NT2/D1 (cell line): ENCODE measurements around the gene CCDC66.
"Not testable (repeated sequence)": the region's sequence is repeated elsewhere in the genome, so short reads cannot be mapped to it uniquely, and the experiment has no call there.

Experiments
- DNase-seq: peaks from one replicate; pipeline ENCODE4 v3.0.0-alpha.2; 2011; ENCODE audit warnings: low read depth, low spot score
- H3K27me3 ChIP-seq: 2 replicates; pipeline ENCODE4 v1.6.0; 2011; ENCODE audit warnings: mild to moderate bottlenecking; ENCODE audit not compliant: insufficient read length, insufficient read depth
- H3K36me3 ChIP-seq: 2 replicates; pipeline ENCODE4 v1.6.1; 2011; ENCODE audit warnings: mild to moderate bottlenecking, low read length, mixed read lengths; ENCODE audit not compliant: insufficient read depth, insufficient read length
- H3K4me1 ChIP-seq: 2 replicates; pipeline ENCODE4 v1.5.1; 2011; ENCODE audit not compliant: insufficient read depth, insufficient read length
- H3K4me3 ChIP-seq: 2 replicates; pipeline ENCODE4 v1.5.1; 2011; ENCODE audit warnings: low read depth; ENCODE audit not compliant: insufficient read length
- H3K9ac ChIP-seq: 2 replicates; pipeline ENCODE4 v1.6.0; 2011; ENCODE audit warnings: low read depth; ENCODE audit not compliant: insufficient read length
- H3K9me3 ChIP-seq: 2 replicates; pipeline ENCODE4 v1.5.1; 2011; ENCODE audit warnings: mild to moderate bottlenecking, low read length; ENCODE audit not compliant: insufficient read depth
- SUZ12 ChIP-seq: IDR thresholded peaks from 2 replicates; pipeline ENCODE4 v1.6.1; 2011; ENCODE audit not compliant: insufficient read length, insufficient read depth; ENCODE audit errors: extremely low read depth
- YY1 ChIP-seq: IDR thresholded peaks from 2 replicates; pipeline ENCODE4 v1.6.1; 2011; ENCODE audit not compliant: insufficient read length, insufficient read depth
- ZNF274 ChIP-seq: IDR thresholded peaks from 2 replicates; pipeline ENCODE4 v1.6.1; 2011; ENCODE audit warnings: mild to moderate bottlenecking, low read depth, low read length

The CCDC66 gene

GRCh38 chr3:56573501-56573900 lies 16.5 kb downstream of the CCDC66 start:
- Histone ChIP-seq H3K4me1 (no peaks in the 10 kb centered on the region), H3K27me3 (no peaks in the 10 kb centered on the region), H3K9me3 (no peaks in the 10 kb centered on the region), H3K4me3 (no peak overlapping the region), H3K36me3 (peaks cover 59% of the 10 kb centered on the region), H3K9ac (no peak overlapping the region)
- no peak for DNase-seq
- TF ChIP-seq YY1, result no peak

DNA sequence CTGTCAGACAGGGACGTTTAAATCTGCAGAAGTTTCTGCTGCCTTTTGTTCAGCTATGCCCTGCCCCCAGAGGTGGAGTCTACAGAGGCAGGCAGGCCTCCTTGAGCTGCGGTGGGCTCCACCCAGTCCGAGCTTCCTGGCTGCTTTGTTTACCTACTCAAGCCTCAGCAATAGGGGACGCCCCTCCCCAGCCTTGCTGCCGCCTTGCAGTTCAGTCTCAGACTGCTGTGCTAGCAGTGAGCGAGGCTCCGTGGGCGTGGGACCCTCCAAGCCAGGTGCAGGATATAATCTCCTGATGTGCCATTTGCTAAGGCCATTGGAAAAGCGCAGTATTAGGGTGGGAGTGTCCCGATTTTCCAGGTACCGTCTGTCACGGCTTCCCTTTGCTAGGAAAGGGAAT lies 25.0 kb downstream of the CCDC66 start:
- H3K9me3 ChIP-seq, result peaks cover 37% of the 10 kb centered on the region
- not testable (repeated sequence) for H3K4me3 ChIP-seq, H3K36me3 ChIP-seq, H3K4me1 ChIP-seq, H3K27me3 ChIP-seq, DNase-seq, H3K9ac ChIP-seq

- not testable (repeated sequence) for DNase-seq, H3K4me3 ChIP-seq, H3K9ac ChIP-seq, H3K27me3 ChIP-seq, H3K4me1 ChIP-seq
- H3K9me3 ChIP-seq, result peaks cover 37% of the 10 kb centered on the region
- peaks cover 16% of the 10 kb centered on the region for H3K36me3 ChIP-seq
Observed at GRCh38 chr3:56584275-56584674, 27.3 kb downstream of the CCDC66 start.

DNA sequence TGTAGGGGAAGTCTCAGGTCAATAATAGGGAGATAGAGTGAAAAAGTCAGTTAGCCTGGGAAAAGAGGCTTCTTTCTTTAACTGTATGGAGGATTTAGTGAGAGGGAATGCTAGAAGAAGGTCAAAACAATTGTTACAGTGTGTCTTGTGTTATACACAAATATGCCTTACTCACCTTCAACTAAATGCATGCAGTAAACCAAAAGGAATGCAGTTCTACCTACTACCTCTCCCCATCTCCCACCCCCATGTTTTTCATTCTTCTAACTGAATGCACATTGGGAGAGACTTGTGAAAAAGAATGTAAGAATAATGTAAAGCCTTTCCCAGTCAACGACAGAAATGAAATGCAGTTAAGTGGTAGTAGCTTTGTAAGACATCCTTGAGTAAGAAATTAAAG lies 33.8 kb downstream of the CCDC66 start:
- DNase-seq, result peak; percentile 11
- Histone ChIP-seq H3K4me3 (no peak overlapping the region), H3K4me1 (no peaks in the 10 kb centered on the region), H3K27me3 (no peaks in the 10 kb centered on the region), H3K9me3 (peaks cover 2% of the 10 kb centered on the region; the same call in 1 of the 2 replicates), H3K36me3 (peaks cover 36% of the 10 kb centered on the region), H3K9ac (no peak overlapping the region)
- TF ChIP-seq ZNF274 (no peak), YY1 (no peak), SUZ12 (no peak)

DNA sequence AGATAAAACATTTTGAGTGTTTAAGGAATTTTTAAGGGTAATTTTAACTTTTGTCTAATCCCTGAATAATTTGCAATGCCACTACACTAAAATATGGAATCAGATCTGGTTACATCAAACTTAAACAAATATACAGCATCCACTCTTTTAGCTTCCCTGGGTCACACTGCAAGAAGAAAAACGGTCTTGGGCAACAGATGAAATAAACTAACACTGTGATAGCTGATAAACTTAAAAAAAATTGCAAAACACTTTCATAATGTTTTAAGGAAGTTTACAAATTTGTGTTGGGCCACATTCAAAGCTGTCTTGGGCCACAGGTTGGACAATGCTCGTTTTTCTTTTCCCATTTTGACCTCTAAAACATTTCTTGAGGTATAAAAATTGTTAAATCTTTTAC lies 34.3 kb downstream of the CCDC66 start:
- no peaks in the 10 kb centered on the region for H3K27me3 ChIP-seq
- no peaks in the 10 kb centered on the region for H3K4me1 ChIP-seq
- no peak overlapping the region for H3K4me3 ChIP-seq
- H3K36me3 ChIP-seq, result peaks cover 39% of the 10 kb centered on the region
- DNase-seq, result no peak
- H3K9me3 ChIP-seq, result no peaks in the 10 kb centered on the region
- TF ChIP-seq YY1 (no peak), SUZ12 (no peak), ZNF274 (no peak)
- no peak overlapping the region for H3K9ac ChIP-seq

- H3K36me3 ChIP-seq, result peaks cover 53% of the 10 kb centered on the region
- DNase-seq, result no peak
- H3K9ac ChIP-seq, result no peak overlapping the region
- no peak overlapping the region for H3K4me3 ChIP-seq
- H3K4me1 ChIP-seq, result no peaks in the 10 kb centered on the region
- no peaks in the 10 kb centered on the region for H3K27me3 ChIP-seq
- no peaks in the 10 kb centered on the region; the same call in 1 of the 2 replicates for H3K9me3 ChIP-seq
- TF ChIP-seq SUZ12 (no peak), ZNF274 (no peak), YY1 (no peak)
Observed at GRCh38 chr3:56593455-56594158, 36.6 kb downstream of the CCDC66 start.

GRCh38 chr3:56595975-56596840 lies 39.2 kb downstream of the CCDC66 start:
- peaks cover 7% of the 10 kb centered on the region for H3K9me3 ChIP-seq
- DNase-seq, result no peak
- H3K9ac ChIP-seq, result no peak overlapping the region
- H3K36me3 ChIP-seq, result peaks cover 49% of the 10 kb centered on the region
- TF ChIP-seq ZNF274, result no peak
- TF ChIP-seq SUZ12, result no peak
- no peak for TF ChIP-seq YY1
- no peaks in the 10 kb centered on the region for H3K27me3 ChIP-seq
- H3K4me3 ChIP-seq, result no peak overlapping the region
- no peaks in the 10 kb centered on the region for H3K4me1 ChIP-seq

DNA sequence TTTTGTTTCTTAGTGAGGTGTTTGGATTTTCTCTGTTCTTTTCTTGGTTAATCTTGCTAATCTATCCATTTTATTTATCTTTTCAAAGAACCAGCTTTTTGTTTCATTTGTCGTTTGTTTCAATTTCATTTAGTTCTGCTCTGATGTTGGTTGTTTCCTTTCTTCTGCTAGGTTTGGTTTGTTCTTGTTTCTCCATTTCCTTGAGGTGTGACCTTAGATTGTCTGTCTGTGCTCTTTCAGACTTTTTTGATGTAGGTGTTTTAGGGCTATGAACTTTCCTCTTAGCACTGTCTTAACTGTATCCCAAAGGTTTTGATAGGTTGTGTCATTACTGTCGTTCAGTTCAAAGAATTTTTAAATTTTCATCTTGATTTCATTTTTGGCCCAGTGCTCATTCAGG lies 51.5 kb downstream of the CCDC66 start:
- not testable (repeated sequence) for H3K9me3 ChIP-seq, H3K27me3 ChIP-seq, H3K4me1 ChIP-seq, H3K4me3 ChIP-seq, DNase-seq, H3K9ac ChIP-seq
- peaks cover 43% of the 10 kb centered on the region for H3K36me3 ChIP-seq
